ENCODE data around the gene ITGBL1.

ITGBL1 gene

DNA sequence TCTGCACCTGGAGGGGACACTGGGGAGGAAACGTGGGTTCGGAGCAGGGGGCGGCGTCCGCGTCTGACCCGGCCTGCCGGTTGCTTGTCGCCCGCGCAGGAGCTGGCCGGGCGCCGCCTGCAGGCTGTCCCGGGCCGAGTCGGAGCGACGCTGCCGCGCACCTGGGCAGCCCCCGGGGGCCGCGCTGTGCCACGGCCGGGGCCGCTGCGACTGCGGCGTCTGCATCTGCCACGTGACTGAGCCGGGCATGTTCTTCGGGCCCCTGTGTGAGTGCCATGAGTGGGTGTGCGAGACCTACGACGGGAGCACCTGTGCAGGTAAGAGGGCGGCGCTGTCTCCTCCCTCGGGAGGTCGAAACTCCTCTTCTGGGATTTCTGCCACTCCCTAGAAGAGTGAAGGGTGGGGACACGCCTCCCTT lies 1.3 kb downstream of the ITGBL1 start:
- no peak for DNase-seq

DNA sequence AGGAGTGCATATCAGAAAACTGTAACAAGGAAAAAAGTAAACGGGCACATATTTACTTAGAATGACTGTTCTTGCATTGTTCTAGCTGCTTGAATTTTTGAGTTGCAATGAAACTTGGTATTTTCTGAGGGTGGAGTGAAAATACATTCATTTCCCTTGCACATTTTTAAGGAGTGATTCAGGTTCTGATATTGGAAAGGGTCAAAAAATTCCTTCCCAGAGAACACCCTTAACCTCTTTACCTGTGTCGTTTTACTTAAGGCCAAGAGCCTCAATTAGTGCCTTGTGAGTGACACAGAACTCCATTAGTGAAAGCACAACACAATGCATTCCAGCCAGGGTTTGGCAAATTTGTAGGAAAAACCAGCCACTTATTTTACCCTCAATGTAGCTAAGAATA lies 2.3 kb downstream of the ITGBL1 start:
- DNase-seq = no peak

DNA sequence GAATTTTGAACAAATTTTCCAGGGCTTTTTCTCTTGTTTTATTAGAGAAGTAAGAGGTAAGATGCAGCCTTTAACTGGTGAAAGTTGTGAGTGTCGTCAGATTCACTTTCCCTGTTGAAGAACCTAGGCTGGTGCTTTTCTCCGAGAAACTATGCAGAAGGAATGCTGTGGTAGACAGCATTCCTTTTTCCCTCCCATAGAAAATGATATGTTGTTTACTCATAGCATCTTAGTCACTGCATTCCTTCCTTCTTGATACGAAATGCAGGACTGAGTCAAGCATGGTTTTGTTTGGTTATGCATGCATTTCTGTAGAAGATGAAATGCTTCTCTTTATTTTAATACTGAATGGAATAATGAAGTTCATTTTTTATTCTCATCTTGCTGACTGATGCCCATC lies 3.4 kb downstream of the ITGBL1 start:
- DNase-seq = no peak

DNA sequence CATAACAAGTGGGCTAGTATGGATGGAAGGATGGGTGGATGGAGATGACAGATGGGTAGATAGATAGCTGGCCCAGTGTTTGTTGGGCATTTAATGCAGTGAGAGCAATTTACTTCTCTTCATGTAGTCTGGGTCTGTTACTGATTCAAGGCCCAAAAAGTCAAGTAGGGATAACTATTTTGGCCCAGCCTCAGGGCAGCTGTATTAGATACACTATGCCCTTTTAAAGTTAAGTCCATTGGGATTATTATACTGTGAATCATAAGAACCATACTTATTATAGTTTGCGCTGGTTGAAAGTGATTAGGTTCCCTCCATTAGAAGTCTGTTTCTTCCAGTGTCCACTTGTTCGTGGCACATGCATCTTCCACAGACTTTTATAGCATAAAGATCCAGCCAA lies 4.7 kb downstream of the ITGBL1 start:
- DNase-seq = no peak

DNA sequence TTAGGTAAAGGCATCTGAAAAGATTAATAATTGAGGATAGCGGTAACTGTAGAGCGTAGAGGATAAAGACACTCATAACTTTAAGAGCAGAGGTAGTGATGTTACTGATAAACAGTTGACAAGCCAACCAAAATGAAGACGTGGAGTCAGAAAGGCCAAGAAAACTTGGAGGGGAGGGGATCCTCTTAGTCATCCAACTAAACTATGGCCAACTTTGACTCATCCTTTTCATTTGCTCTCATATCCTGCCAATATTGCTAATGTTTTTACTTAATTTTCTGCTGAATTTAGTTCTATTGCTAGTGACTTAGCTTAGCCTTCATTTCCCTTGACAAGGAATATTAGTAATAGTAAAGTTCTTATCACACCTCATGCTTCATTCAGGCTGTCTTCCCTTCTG lies 13.4 kb downstream of the ITGBL1 start:
- DNase-seq = no peak

DNA sequence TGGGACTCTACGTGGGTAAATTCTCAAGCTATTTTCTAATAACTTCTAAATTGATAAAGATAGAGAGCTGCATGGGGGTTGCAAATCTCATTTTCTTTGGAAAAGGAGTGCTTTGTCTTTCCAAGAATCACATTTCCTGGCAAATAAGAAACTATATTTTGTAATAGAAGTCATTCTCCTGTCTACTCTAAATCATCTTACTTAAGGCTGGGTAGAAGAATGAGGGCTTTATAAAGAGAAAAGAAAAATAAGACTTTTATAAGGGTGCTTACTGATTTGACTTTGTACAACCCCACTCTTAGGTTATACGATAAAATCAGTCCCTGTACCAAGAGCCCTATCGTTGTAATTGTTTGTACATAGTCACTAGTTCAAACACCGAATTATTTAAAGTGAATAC lies 14.9 kb downstream of the ITGBL1 start:
- DNase-seq = no peak

DNA sequence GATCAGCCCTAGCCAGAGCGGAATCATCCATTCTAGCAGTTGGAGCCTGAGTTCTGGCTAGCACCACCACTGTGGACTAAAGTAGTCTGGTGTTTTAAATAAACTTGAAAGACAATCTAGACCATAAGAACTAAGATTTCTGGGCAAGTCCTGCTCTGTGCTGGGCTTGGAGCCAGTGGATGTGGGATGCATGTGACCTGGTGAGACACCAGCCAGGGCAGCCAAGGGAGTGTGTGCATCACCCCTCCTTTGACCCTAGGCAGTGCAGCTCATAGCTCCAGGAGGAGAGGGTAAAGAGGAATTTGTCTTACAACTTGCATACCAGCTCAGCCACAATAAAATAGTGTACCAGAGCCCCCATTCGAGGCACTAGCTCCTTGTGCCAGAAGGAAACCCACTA lies 21.0 kb downstream of the ITGBL1 start:
- DNase-seq = no peak

DNA sequence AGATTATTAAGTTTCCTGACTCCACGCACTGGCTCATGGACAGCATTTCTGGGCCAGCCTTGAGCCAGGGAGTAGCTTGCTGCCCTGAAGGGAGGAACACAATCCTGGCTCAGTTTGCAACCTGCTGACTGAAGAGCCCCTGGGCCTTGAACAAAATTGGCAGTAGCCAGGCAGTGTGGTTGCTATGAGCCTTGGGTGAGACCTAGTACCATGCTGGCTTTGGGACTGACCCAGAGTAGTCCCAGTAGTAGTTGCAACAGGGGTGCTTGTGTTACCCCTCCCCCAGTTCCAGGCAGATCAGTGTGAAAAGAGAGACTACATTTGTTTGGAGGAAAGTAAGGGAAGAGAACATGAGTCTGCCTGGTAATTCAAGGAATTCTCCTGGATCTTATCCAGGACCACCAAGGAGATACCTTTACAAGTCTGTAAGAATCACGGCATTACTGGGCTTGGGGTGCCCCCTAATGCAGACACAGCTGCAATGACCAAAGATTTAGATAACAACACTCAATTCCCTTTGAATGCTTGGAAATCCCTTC lies 22.0 kb downstream of the ITGBL1 start:
- DNase-seq = no peak

DNA sequence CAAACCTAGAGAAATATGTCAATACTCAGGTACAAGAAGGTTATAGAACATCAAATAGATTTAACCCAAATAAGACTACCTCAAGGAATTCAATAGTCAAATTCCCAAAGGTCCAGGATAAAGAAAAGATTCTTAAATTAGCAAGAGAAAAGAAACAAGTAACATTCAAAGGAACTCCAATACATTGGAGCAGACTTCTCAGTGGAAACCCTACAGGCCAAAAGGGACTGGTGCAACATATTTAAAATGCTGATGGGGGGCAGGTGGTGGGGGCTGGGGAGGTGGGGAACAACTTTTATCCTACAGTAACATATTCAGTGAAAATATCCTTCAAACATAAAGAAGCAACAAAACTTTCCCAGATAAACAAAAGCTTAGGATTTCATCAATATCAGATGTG lies 23.1 kb downstream of the ITGBL1 start:
- no peak for DNase-seq

DNA sequence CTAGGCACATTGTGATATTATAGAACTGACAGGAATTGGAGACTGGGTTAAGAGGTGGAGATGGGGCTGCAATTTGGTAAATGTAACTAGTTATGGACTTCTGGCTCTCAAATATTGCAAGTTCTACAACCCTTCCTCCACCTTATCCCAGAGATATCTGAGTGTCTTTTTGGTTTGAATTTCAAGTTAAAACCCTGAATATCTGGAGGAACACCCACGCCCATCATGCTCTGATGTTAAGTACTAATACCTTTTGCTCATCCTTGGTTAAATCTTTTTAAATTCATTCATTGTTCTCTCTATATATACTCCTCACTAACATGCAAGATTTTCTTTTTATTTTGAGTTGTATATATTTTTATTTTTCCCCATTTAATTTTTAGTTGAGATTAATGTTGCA lies 28.9 kb downstream of the ITGBL1 start:
- DNase-seq = no peak

DNA sequence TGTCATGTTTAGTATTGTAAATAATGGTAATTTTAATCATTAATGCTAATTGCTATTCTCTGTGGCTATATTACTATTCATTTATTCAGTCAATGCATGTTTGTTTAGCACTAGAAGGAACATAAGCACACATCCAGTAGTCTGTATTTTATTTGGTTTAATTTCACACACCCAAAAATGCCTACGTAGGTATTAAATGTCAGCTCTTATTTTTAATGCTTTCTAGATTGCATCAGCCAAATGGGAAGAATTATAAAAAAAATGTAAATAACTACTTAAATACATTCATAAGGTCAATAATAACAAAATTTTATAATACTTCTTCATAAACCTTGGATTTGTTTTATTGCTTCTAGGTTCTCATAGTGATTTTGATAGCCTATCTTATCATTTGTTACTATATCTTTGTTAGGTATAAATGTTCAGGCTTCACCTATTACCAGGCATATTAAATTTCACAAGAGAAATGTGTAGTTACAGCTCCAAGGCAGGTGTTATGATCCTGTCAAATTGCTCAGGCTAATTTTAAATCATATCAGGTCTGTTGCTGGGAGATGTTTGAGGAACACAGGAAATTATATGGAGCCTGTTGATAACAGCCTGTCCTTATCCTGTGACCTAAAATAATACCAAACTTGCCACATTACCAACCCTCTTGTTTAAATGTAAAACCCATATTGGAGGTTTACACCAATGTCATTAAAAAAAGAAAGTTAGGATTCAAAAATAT lies 34.4 kb downstream of the ITGBL1 start:
- no peak for DNase-seq

DNA sequence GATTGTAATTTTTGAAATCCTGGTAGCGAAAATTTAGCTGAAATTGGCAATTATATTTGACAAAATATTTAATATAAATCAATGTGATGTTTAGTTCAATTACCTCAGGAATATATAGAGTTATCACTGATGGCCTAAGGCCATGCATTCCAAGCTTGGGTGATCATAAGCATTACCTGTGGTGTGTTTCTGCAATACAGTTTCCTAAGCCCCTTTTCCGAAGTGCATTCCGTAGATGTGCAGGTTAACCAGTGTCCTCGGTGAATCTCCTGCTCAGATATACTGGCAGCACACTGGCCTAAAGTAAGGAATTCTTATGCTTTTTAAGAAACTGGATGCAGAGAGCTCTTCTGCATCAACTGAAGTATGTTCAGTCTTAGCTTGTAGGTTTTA lies 35.0 kb downstream of the ITGBL1 start:
- DNase-seq = no peak

DNA sequence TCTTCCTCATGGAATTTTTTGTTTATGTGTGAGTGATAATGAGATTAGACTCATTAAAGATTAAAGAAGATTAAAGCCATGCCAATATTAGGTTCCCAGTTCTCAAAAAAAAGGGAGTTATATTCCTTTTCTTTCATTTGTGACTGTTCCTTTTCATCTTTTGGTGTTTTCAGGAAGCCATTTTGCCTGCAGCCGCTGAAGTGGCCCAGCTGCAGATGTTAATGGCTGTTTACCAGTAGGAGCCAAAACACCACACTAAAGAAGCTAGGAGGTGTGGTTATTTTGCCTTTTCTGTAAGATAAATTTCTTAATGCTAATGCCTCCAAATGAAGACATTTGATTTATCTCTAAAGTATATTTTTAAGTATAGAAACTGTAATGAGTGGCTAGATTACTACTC lies 36.3 kb downstream of the ITGBL1 start:
- no peak for DNase-seq

DNA sequence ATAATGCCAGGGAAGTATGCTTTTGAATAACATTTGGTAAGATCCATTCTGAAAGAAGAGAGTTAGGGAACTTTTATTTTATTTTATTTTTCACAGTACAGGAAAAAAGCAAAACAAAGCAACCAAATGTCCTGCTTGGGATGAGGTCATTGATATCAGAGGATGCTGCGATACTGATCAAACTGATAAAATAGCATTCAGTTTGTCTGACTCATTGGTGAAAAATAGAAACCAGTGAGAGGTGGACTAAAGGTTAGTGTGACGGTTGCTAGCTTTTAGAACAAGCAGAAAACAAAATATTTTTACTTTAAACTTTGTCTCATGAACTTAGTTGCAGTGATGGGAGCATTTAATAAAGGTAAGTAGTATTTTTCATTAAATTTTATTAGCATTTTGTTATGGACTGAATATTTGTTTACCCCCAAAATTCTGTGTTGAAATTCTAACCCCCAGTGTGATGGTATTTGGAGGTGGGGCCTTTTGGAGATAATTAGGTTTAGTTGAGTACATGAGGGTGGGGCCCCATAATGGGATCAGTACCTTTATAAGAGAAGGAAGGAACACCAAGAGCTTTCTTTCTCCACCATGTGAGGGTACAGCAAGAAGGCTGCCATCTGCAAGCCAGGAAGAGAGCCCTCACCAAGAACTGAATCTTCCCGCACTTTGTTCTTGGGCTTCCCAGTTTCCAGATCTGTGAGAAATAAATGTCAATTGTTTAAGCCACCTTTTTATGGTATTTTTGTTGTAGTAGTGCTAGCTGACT lies 37.3 kb downstream of the ITGBL1 start:
- DNase-seq = no peak

DNA sequence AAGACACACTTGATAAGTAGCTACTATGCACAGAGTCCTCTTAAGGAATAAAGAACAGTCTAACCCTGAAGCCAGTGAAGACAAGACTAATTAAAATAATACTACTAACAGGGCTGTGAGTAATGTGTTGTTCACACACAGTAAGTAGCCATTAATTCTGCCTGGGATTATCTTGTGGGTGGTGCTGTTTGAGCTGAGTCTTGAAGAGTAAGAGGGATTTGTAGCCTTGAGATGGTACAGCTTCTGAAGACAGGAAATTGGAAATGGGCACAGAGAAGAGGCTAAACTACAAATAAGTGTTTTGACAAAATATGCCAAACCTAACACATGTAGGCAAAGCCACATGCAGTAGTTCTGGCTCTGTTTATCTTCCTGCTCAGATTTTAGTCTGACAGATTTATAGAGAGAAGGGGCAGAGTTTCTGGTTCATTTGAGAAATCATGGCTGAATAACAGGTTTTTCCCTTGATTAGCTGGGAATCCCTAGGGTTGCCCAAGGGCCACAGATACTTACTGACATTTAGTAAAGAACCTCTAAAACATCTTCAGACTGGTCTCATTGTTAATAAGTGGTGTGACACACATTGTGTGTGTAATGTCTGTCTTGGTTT lies 38.0 kb downstream of the ITGBL1 start:
- no peak for DNase-seq

DNA sequence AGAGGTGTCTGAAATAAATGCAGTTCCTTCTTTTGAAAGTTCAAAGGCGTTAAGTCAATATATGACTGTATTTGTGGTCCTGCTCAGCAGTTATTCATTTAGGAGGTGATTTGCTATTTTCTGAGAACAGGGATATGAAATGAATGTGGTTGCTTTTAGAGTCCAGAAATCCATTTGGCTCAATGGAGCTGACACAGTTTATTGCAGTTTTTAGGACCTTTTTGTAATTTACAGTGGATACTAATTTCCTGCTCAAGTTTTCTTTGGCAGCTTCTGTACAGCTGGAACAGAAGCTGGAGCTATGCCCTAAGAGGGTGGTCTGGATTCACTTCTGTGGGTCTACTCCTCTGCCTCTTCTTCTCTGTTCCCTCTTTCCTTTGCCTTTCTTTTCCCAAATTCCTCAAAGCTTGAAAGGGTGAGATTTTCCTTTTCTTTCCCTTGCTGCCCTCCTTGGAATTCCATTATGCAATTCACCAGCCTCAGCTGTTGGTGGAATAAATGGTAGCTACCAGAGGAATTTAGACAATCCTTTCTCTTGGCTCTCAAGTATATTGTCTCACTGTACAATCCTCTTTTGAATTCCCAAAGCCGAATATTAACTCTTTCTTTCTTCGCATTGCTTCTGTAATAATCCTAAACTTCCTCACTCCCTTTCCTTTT lies 39.9 kb downstream of the ITGBL1 start:
- DNase-seq = no peak

DNA sequence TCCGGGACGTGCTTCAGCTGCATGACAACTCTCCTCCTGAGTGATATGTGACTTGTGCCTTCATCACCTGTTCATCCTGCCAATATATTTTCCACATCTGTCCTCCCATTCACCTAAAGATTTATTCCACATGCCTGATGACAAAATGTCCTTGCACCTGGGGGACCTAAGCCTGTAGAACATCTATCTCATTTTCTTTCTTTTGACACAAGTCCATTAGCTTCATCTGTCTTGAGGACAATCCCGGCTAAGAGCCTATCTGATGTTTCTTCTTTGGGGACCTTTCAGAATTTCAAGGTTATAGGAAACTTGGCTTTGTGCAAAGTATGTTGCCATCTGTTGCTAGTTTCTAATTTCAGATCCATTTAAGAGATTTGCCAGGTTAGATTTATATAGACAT lies 41.1 kb downstream of the ITGBL1 start:
- DNase-seq = no peak

DNA sequence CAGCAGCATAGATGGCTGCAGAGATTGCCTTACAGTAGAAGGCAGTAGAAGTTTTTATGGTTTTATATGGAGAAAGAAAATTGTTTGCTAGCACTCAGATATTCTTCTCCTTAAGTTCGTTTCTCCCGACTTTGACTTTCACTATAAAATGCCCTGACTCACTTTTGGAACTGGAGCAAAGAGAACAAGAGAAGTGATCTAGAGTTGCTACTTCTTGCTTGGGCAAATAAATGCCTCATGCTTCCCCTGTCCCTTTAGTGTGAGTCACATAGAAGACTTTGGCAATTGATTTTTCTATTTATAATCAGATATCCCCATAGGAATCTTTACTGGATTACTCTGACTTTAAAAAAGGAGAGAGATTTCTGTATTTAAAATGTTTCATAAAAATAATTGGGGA lies 46.9 kb downstream of the ITGBL1 start:
- DNase-seq = no peak

DNA sequence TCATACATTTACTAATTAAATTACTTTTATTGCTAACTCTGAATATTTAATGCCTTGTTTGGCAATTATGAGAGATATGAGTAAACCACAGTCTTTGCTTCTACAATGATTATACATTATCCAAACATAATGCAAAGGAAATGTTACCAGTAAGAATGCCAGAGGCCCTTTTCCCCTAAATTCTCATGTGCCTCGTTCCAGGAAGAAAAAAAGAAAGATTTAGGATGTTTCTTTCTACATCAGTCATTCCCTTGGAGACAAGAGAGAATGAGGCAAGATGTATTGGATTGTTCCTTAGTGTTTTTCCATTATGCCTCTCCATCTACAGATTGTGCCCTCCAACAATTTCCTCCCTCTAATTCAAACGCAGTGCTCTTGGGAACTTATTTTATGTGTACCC lies 50.1 kb downstream of the ITGBL1 start:
- DNase-seq = no peak

DNA sequence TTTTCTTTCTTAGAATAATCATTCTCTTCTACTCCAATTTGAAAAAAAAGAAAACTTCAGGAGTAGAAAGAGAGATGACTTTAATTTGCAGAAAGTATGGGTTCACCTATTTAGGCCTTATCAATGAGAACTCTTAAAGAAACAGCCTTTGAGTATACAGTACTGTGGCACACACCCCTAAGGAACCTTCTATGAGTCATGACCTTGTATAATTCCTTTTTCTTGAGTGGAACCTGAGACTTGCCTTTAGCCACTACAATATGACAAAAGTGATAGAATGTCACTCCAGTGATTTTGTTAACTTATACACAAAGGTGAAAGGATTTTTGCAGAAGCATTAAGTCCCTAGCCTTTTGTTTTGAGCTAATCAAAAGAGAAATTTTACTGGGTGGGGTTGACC lies 58.7 kb downstream of the ITGBL1 start:
- no peak for DNase-seq

DNA sequence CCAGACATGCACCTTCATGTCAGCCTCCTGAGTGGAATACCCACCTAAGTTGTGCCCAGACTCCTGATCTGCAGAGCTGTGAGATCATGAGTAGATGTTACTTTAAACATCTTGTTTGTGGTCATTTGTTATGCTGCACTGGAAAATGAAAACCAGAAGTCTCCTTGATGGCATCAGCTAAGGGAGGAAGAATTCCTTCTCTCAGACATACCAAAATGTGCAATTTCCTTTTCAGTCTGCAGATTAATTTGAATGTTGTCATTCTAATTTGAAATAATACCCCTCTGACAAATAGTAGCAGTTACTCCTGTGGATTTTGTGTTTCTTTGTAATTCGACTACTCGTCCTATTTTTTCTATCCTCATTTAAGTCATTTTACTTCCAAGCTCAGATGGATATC lies 59.3 kb downstream of the ITGBL1 start:
- no peak for DNase-seq

DNA sequence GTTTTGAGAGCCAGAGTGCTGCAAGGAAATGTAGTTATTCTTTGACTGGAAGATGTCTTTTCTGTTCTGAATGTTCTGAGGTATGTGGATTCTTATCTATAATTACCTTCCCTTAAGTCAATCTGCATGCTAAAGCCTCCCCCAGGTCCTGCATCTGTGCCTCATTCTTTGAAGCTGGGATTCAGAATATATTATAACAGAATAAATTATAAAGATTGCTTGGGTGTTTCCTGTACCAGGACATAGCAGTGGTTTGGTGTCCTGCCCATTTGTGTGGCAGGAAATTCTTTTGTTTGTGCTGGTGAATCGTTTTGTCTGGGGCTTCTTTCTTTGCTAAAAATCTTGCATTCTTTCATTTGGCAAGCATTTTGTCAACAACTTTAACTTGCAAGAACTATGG lies 60.2 kb downstream of the ITGBL1 start:
- no peak for DNase-seq

DNA sequence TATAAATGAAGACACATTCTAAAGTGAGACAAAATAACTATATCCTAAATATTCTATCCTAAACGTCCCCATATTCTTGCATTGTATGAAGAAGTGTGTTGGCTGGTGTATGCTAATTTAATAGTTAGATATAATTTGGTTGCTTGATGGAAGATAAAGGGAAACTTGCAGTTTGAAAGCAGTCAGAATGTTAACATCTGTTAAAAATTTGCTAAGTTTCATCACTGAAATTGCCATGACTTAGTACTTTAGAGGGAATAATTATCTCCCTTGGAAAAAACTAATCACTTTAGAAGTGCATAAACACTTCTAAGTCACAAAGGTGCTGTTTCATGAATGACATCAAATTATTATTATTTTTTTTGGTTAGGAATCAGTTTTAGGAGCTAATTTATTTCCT lies 61.6 kb downstream of the ITGBL1 start:
- no peak for DNase-seq

Measured in NCI-H1092 (cell line).